ENCODE data around the gene SH2D3C.

DNA sequence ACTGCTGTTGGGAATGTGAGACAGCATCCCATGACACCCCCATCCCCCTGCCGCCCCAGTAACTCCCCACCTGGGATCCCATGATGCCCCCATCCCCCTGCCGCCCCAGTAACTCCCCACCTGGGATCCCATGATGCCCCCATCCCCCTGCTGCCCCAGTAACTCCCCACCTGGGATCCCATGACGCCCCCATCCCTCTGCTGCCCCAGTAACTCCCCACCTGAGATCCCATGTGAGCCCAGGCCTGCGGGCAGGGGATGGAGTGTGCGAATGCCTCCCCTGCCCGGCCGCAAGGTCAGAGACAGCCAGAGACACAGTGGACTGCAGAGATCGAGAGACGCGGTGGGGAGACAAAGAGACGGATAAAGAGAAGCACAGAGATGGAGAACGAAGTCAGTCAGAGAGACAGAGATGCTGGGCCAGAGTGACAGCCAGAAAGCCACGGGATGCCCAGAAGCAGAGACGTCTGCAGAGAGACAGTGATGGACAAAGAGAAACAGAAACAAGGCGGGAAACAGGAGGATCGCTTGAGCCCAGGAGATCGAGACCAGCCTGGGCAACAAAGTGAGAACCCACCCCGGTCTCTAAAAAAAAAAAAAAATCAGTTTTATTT is 992 bp downstream of the SH2D3C start:
- TF ChIP-seq, protein P1, sequence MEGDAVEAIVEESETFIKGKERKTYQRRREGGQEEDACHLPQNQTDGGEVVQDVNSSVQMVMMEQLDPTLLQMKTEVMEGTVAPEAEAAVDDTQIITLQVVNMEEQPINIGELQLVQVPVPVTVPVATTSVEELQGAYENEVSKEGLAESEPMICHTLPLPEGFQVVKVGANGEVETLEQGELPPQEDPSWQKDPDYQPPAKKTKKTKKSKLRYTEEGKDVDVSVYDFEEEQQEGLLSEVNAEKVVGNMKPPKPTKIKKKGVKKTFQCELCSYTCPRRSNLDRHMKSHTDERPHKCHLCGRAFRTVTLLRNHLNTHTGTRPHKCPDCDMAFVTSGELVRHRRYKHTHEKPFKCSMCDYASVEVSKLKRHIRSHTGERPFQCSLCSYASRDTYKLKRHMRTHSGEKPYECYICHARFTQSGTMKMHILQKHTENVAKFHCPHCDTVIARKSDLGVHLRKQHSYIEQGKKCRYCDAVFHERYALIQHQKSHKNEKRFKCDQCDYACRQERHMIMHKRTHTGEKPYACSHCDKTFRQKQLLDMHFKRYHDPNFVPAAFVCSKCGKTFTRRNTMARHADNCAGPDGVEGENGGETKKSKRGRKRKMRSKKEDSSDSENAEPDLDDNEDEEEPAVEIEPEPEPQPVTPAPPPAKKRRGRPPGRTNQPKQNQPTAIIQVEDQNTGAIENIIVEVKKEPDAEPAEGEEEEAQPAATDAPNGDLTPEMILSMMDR (IDR thresholded peaks at IDR 0.05), result no peak
- TF ChIP-seq EP300 (IDR thresholded peaks at IDR 0.05) (no peak), POLR2A (IDR thresholded peaks at IDR 0.05) (no peak)
